Measurements from ENCODE around the gene UBE2U. TPM values are rescaled to one million over a fixed set of nuclear protein-coding genes. Genes with fewer than 3 reads are reported as not detected.
A peak's percentile ranks its signal among the peaks of the same experiment; 100 is the strongest.

The UBE2U gene
- total RNA-seq, 1 donor from 2014 or later, result not detected

DNA sequence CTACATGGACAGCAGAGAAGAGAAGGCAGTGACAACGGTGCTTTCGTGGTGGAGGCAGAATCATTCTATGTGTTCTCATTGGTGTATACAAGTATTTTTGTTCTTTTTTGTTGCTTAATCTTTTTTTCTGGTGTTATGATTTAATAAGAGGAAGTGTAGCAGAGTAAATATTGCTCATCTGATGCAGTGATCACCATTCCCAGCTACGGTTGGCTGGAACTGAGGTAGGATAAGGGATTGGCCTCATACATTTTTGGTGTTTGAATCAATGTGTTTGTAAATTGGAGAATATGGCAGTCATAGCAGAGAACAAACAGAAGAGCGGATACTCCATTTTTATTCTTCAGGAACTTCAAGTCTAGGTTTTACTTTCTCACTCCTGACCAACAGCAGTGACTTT is 76.6 kb downstream of the UBE2U start:
- no peak for DNase-seq (ENCODE audit: extremely low spot score, unreplicated experiment)
- no peaks in the 10 kb centered on the region for H3K36me3 Mint-ChIP-seq
- no peak overlapping the region for H3K4me3 Mint-ChIP-seq
- H3K9me3 Mint-ChIP-seq, result no peaks in the 10 kb centered on the region
- H3K27ac Mint-ChIP-seq, result no peak overlapping the region
- H3K4me1 Mint-ChIP-seq (ENCODE audit: unreplicated experiment), result peaks cover 21% of the 10 kb centered on the region
- no peaks in the 10 kb centered on the region for H3K27me3 Mint-ChIP-seq
- TF ChIP-seq, protein P1, sequence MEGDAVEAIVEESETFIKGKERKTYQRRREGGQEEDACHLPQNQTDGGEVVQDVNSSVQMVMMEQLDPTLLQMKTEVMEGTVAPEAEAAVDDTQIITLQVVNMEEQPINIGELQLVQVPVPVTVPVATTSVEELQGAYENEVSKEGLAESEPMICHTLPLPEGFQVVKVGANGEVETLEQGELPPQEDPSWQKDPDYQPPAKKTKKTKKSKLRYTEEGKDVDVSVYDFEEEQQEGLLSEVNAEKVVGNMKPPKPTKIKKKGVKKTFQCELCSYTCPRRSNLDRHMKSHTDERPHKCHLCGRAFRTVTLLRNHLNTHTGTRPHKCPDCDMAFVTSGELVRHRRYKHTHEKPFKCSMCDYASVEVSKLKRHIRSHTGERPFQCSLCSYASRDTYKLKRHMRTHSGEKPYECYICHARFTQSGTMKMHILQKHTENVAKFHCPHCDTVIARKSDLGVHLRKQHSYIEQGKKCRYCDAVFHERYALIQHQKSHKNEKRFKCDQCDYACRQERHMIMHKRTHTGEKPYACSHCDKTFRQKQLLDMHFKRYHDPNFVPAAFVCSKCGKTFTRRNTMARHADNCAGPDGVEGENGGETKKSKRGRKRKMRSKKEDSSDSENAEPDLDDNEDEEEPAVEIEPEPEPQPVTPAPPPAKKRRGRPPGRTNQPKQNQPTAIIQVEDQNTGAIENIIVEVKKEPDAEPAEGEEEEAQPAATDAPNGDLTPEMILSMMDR (conservative IDR thresholded peaks at IDR 0.05), result no peak

DNA sequence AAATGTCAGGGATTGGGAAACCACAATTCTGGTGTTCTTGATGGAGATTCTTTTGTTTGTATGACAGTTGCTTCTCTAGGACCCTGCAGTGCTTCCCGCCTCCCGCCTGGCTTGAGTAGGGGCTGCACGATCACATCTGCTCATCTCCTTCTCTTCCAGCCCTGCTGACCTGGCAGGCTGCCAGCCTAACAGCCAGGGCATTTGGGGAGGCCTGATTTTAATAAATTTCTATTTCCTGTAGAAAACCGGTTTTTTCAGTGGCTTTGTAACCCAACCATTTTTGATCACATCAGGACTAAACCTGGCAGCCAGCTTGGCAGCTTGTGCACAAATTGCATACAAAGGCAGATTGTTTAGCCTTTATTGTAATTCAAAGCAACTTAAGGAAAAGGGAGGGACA is 78.9 kb downstream of the UBE2U start:
- H3K27ac Mint-ChIP-seq, result no peak overlapping the region
- no peaks in the 10 kb centered on the region for H3K36me3 Mint-ChIP-seq
- H3K27me3 Mint-ChIP-seq, result no peaks in the 10 kb centered on the region
- H3K4me3 Mint-ChIP-seq, result no peak overlapping the region
- TF ChIP-seq, protein P1 (conservative IDR thresholded peaks at IDR 0.05), result no peak
- DNase-seq (ENCODE audit: extremely low spot score, unreplicated experiment), result peak; percentile 77
- H3K4me1 Mint-ChIP-seq (ENCODE audit: unreplicated experiment), result peaks cover 29% of the 10 kb centered on the region
- H3K9me3 Mint-ChIP-seq, result no peaks in the 10 kb centered on the region

DNA sequence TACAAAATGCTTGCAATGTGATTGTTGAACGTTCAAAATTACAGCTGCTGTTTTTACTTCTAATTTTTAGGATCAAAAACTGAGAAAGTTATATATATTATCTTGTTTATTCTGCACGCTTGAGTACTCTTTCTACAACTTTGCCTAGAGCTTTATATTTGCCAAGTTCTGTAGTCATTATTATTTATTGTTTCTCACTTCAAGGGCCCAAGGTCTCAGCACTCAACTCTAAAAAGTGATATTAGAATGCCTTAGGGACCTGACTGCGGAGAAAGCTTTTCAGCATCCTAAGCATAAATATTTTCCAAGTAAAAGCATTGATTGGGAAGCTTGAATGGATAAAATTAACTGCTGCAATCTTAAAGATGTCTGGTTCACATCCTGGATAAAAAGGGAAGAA is 83.6 kb downstream of the UBE2U start:
- DNase-seq (ENCODE audit: extremely low spot score, unreplicated experiment), result no peak
- no peaks in the 10 kb centered on the region for H3K36me3 Mint-ChIP-seq
- no peak overlapping the region for H3K4me3 Mint-ChIP-seq
- H3K9me3 Mint-ChIP-seq, result no peaks in the 10 kb centered on the region
- H3K27ac Mint-ChIP-seq, result no peak overlapping the region
- H3K4me1 Mint-ChIP-seq (ENCODE audit: unreplicated experiment), result peaks cover 25% of the 10 kb centered on the region
- no peaks in the 10 kb centered on the region for H3K27me3 Mint-ChIP-seq
- TF ChIP-seq, protein P1 (conservative IDR thresholded peaks at IDR 0.05), result no peak

DNA sequence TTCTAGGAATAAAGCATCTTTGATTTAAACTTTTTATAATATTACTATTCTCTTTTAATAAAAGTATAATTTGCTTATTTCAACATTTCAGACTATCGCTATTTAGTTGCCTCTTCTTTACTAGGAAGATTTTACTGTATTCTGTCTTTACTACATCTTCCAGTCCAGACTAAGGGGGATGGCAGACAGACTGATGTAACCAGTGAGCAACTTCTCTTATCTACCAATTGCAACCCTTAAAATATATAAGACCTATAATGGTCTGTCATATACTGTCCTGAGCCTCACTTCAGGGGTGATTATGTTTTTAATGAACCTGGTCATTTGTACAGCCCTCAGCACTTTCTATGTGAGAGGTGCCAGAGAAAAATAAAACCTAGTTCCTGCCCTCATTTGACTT is 87.0 kb downstream of the UBE2U start:
- Mint-ChIP-seq H3K4me1 (ENCODE audit: unreplicated experiment) (peaks cover 10% of the 10 kb centered on the region), H3K9me3 (no peaks in the 10 kb centered on the region), H3K4me3 (no peak overlapping the region), H3K36me3 (no peaks in the 10 kb centered on the region), H3K27ac (no peak overlapping the region), H3K27me3 (no peaks in the 10 kb centered on the region)
- TF ChIP-seq, protein P1 (conservative IDR thresholded peaks at IDR 0.05), result no peak
- no peak for DNase-seq (ENCODE audit: extremely low spot score, unreplicated experiment)

DNA sequence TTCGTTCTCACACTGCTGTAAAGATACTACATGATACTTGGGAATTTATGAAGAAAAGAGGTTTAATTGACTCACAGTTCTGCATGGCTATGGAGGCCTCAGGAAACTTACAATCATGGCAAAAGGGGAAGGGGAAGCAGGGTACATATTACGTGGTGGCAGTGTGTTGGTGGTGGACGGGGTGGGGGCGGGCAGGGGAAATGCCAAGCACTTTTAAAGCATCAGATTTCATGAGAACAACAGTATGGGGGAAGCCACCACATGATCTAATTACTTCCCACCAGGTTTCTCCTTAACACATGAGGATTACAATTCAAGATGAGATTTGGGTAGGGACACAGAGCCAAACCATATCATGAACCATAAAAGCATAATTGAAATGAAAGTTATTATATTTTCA is 88.5 kb downstream of the UBE2U start:
- DNase-seq (ENCODE audit: extremely low spot score, unreplicated experiment), result no peak
- H3K36me3 Mint-ChIP-seq, result no peaks in the 10 kb centered on the region
- peaks cover 6% of the 10 kb centered on the region for H3K4me1 Mint-ChIP-seq (ENCODE audit: unreplicated experiment)
- H3K27ac Mint-ChIP-seq, result no peak overlapping the region
- no peaks in the 10 kb centered on the region for H3K9me3 Mint-ChIP-seq
- no peak overlapping the region for H3K4me3 Mint-ChIP-seq
- H3K27me3 Mint-ChIP-seq, result no peaks in the 10 kb centered on the region
- TF ChIP-seq, protein P1 (conservative IDR thresholded peaks at IDR 0.05), result no peak

GRCh38 chr1:64292399-64292798 is 89.0 kb downstream of the UBE2U start:
- TF ChIP-seq, protein P1 (conservative IDR thresholded peaks at IDR 0.05), result no peak
- peaks cover 1% of the 10 kb centered on the region for H3K4me1 Mint-ChIP-seq (ENCODE audit: unreplicated experiment)
- no peaks in the 10 kb centered on the region for H3K9me3 Mint-ChIP-seq
- H3K36me3 Mint-ChIP-seq, result no peaks in the 10 kb centered on the region
- H3K4me3 Mint-ChIP-seq, result no peak overlapping the region
- DNase-seq (ENCODE audit: extremely low spot score, unreplicated experiment), result no peak
- no peaks in the 10 kb centered on the region for H3K27me3 Mint-ChIP-seq
- no peak overlapping the region for H3K27ac Mint-ChIP-seq

All from type B pancreatic cell (in vitro differentiated cells).